Trophoblast cell (in vitro differentiated cells and primary cell): Measurements from ENCODE around the gene FANCI.

Experiments
- DNase-seq, 2 donors: peaks; one replicate each; pipeline ENCODE4 v3.0.0-alpha.2; 2016
- H2AFZ ChIP-seq: 2 replicates; pipeline ENCODE4 v1.6.1; 2013; ENCODE audit warnings: low read length, moderate library complexity, mild to moderate bottlenecking; ENCODE audit not compliant: insufficient read depth, poor library complexity
- H2AK5ac ChIP-seq: 2 replicates; pipeline ENCODE4 v1.6.1; 2013; ENCODE audit warnings: mild to moderate bottlenecking, low read length
- H2BK120ac ChIP-seq: 2 replicates; pipeline ENCODE4 v1.6.1; 2013; ENCODE audit warnings: low read length, mild to moderate bottlenecking, moderate library complexity; ENCODE audit not compliant: insufficient read depth, poor library complexity
- H2BK12ac ChIP-seq: 2 replicates; pipeline ENCODE4 v1.6.1; 2013; ENCODE audit warnings: mild to moderate bottlenecking, low read length, moderate library complexity
- H2BK5ac ChIP-seq: 2 replicates; pipeline ENCODE4 v1.6.1; 2013; ENCODE audit warnings: low read length, low read depth, moderate library complexity, mild to moderate bottlenecking; ENCODE audit not compliant: poor library complexity
- H3K14ac ChIP-seq: 2 replicates; pipeline ENCODE4 v1.6.1; 2013; ENCODE audit warnings: mild to moderate bottlenecking, low read length
- H3K18ac ChIP-seq: 2 replicates; pipeline ENCODE4 v1.6.1; 2013; ENCODE audit warnings: mild to moderate bottlenecking, low read length
- H3K23ac ChIP-seq: 2 replicates; pipeline ENCODE4 v1.6.1; 2013; ENCODE audit warnings: low read length
- H3K27ac ChIP-seq: 2 replicates; pipeline ENCODE4 v1.5.1; 2013; ENCODE audit warnings: low read depth, mild to moderate bottlenecking, inconsistent platforms, low read length, moderate library complexity
- H3K27me3 ChIP-seq: 2 replicates; pipeline ENCODE4 v1.6.1; 2013; ENCODE audit warnings: inconsistent platforms, mild to moderate bottlenecking, low read length, moderate library complexity; ENCODE audit not compliant: insufficient read depth
- H3K36me3 ChIP-seq, 2 experiments: 1 replicate in 1 of 2; 2 replicates in 1 of 2; pipeline ENCODE4 v1.6.1; 2013; ENCODE audit warnings: low read length in 2 of 2, mild to moderate bottlenecking in 2 of 2, moderate library complexity in 1 of 2; ENCODE audit not compliant: insufficient read depth in 2 of 2, control insufficient read depth in 1 of 2
- H3K4ac ChIP-seq: 2 replicates; pipeline ENCODE4 v1.6.1; 2013; ENCODE audit warnings: low read depth, mild to moderate bottlenecking, low read length, moderate library complexity
- H3K4me1 ChIP-seq, 2 experiments: 1 replicate in 1 of 2; 2 replicates in 1 of 2; pipeline ENCODE4 v1.6.1; 2013; ENCODE audit warnings: low read length in 2 of 2, mild to moderate bottlenecking in 2 of 2, moderate library complexity in 1 of 2; ENCODE audit not compliant: insufficient read depth in 2 of 2, control insufficient read depth in 1 of 2
- H3K4me2 ChIP-seq: 2 replicates; pipeline ENCODE4 v1.6.1; 2013; ENCODE audit warnings: inconsistent platforms, mild to moderate bottlenecking, low read length, moderate library complexity
- H3K4me3 ChIP-seq: 2 replicates; pipeline ENCODE4 v1.5.1; 2013; ENCODE audit warnings: mild to moderate bottlenecking, low read depth, low read length, inconsistent platforms
- H3K79me1 ChIP-seq: one replicate; pipeline ENCODE4 v1.6.1; 2013; ENCODE audit warnings: low read length
- H3K79me2 ChIP-seq: 2 replicates; pipeline ENCODE4 v1.6.1; 2013; ENCODE audit warnings: low read length, mild to moderate bottlenecking; ENCODE audit not compliant: control insufficient read depth, insufficient read depth, poor library complexity
- H3K9ac ChIP-seq: 2 replicates; pipeline ENCODE4 v1.6.1; 2013; ENCODE audit warnings: mild to moderate bottlenecking, low read length
- H3K9me3 ChIP-seq: 2 replicates; pipeline ENCODE4 v1.6.1; 2013; ENCODE audit warnings: low read depth, mild to moderate bottlenecking, control low read depth, inconsistent platforms, low read length; ENCODE audit not compliant: insufficient read depth
- H4K12ac ChIP-seq: 2 replicates; pipeline ENCODE4 v1.6.1; 2013; ENCODE audit warnings: low read depth, mild to moderate bottlenecking, low read length, moderate library complexity
- H4K8ac ChIP-seq: 2 replicates; pipeline ENCODE4 v1.6.1; 2013; ENCODE audit warnings: low read depth, mild to moderate bottlenecking, low read length, moderate library complexity
- H4K91ac ChIP-seq: one replicate; pipeline ENCODE4 v1.6.1; 2013; ENCODE audit warnings: low read depth, mild to moderate bottlenecking, low read length, moderate library complexity
- WGBS: extraction: QIAGEN DNeasy Blood & Tissue Kit; methylation state at CpG from one replicate; pipeline ENCODE4 v1.1.7; 2013; ENCODE audit warnings: missing lambda C conversion rate; ENCODE audit not compliant: insufficient read length, insufficient coverage; ENCODE audit errors: extremely low coverage; 5-methylcytosine and 5-hydroxymethylcytosine counted together

Gene FANCI

DNA sequence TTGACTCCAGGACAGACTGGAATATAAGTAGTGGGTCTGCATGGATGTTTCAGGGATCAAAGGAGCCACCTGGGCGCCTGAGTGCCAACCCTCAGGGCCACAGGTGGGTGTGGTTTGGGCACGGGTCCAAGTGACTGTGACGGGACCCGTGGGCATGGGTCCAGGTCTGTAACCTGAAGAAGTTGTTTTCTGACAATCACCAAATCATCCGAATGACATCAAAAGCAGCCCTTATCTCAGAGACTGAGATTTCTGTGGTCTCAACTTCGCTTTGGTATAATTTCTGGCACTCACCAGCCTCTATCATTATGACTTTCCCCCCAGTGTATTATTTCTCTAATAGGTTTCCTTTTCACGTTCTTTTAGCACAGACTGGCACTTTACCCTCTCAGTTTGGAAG, 46.8 kb upstream of the FANCI start:
- no peak overlapping the region for H4K8ac ChIP-seq
- H3K4me1 ChIP-seq, result peaks cover 0 to 6% of the 10 kb centered on the region in 2 experiments
- no peak overlapping the region for H3K23ac ChIP-seq
- no CpG with 5 or more reads among the region's 7 CpGs for WGBS
- no peak overlapping the region for H3K9ac ChIP-seq
- H2BK12ac ChIP-seq, result no peak overlapping the region
- no peak overlapping the region for H2BK120ac ChIP-seq
- H3K79me1 ChIP-seq, result no peaks in the 10 kb centered on the region
- H3K18ac ChIP-seq, result no peak overlapping the region
- no peak overlapping the region for H3K4me2 ChIP-seq
- H3K4ac ChIP-seq, result no peak overlapping the region
- no peaks in the 10 kb centered on the region for H3K9me3 ChIP-seq
- H3K79me2 ChIP-seq, result no peaks in the 10 kb centered on the region
- H4K91ac ChIP-seq, result no peak overlapping the region
- H2BK5ac ChIP-seq, result no peak overlapping the region
- H2AFZ ChIP-seq, result no peak overlapping the region
- H3K27ac ChIP-seq, result no peak overlapping the region
- no peak overlapping the region for H3K14ac ChIP-seq
- DNase-seq, result no peak
- H3K36me3 ChIP-seq, result peaks cover 8 to 10% of the 10 kb centered on the region in 2 experiments
- no peaks in the 10 kb centered on the region for H3K27me3 ChIP-seq
- no peak overlapping the region for H4K12ac ChIP-seq
- no peak overlapping the region for H3K4me3 ChIP-seq
- no peak overlapping the region for H2AK5ac ChIP-seq

DNA sequence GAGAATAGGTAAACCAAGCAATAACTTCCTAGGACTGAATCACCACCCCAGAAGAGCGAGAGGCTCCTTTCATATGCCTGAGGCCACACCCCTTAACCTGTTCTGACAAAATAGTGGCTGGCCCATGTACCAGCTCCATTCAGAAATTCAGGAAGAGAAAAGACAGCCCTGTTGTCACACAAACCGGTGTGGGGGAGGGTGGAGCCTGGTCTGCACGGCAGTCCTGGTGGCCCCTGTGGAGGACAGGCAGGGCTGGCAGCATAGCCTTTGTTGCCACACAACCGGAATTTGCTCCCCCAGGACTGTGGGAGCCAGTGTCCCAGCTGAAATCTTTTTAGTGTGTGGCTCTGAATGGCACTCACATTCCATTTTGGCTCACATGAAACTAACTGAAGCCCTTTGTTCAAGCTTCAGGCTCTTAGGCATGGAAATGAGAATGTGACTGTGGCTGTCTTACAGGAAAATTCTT, 46.2 kb upstream of the FANCI start:
- no peaks in the 10 kb centered on the region for H3K9me3 ChIP-seq
- no peak overlapping the region for H3K4ac ChIP-seq
- no peaks in the 10 kb centered on the region for H3K79me2 ChIP-seq
- no peak overlapping the region for H3K18ac ChIP-seq
- H3K36me3 ChIP-seq, result peaks cover 8 to 10% of the 10 kb centered on the region in 2 experiments
- H3K14ac ChIP-seq, result no peak overlapping the region
- no peak overlapping the region for H2AK5ac ChIP-seq
- no peak overlapping the region for H3K23ac ChIP-seq
- H2AFZ ChIP-seq, result no peak overlapping the region
- peak overlapping the region; percentile 15 for H3K4me2 ChIP-seq
- peaks cover 0 to 6% of the 10 kb centered on the region in 2 experiments for H3K4me1 ChIP-seq
- no peak overlapping the region for H3K9ac ChIP-seq
- no peak overlapping the region for H2BK5ac ChIP-seq
- H4K8ac ChIP-seq, result no peak overlapping the region
- no peak overlapping the region for H3K27ac ChIP-seq
- H3K79me1 ChIP-seq, result no peaks in the 10 kb centered on the region
- no peak for DNase-seq
- no peak overlapping the region for H2BK12ac ChIP-seq
- no peaks in the 10 kb centered on the region for H3K27me3 ChIP-seq
- WGBS, result no CpG with 5 or more reads among the region's 4 CpGs
- H4K12ac ChIP-seq, result no peak overlapping the region
- H4K91ac ChIP-seq, result no peak overlapping the region
- H2BK120ac ChIP-seq, result no peak overlapping the region
- no peak overlapping the region for H3K4me3 ChIP-seq

DNA sequence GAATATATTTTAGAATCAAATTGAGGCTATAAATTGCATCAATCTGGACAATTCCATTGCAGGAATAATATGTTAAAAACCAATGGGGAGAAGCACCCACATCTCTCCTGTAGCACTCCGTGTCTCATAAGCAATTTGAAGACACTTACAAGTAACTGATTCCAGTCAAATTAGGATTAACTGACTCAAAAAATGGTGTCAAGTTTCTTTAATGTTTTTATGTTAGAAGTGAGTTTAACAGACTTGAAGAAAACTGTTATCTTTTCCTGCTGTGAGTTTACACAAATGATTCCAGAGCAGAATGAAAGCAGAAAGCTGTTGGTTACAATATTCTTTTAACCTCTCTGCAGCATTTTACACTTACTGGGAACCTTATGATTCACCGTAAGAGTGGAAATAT, 45.6 kb upstream of the FANCI start:
- no peak overlapping the region for H3K27ac ChIP-seq

DNA sequence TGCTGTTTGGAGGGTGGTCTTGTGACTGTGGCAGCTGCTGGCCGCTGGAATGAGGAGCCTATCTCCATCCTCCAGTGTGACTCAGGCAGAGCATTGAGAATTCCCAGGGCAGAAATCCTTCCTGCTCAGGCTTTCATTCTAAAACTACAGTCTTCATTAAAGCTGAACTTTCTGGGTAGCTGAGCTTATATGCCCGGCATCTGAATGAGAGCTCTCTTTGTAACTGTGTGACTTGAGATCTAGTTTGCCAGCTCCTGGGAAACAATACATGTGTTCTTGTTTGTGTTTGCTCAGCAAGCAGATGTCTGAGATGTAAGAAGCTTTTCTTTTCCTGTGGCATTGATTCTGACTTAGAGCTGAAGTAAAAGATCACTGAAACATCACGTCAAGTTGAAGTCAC, 44.8 kb upstream of the FANCI start:
- no peak overlapping the region for H3K23ac ChIP-seq
- no peaks in the 10 kb centered on the region for H3K79me2 ChIP-seq
- H3K14ac ChIP-seq, result no peak overlapping the region
- H3K4ac ChIP-seq, result no peak overlapping the region
- H2BK12ac ChIP-seq, result no peak overlapping the region
- WGBS, result no CpG with 5 or more reads among the region's 3 CpGs
- H3K18ac ChIP-seq, result no peak overlapping the region
- DNase-seq, result no peak
- H3K79me1 ChIP-seq, result no peaks in the 10 kb centered on the region
- peaks cover 5 to 8% of the 10 kb centered on the region in 2 experiments for H3K36me3 ChIP-seq
- no peak overlapping the region for H2BK120ac ChIP-seq
- H3K4me1 ChIP-seq, result peaks cover 0 to 6% of the 10 kb centered on the region in 2 experiments
- no peaks in the 10 kb centered on the region for H3K9me3 ChIP-seq
- H3K9ac ChIP-seq, result no peak overlapping the region
- H4K12ac ChIP-seq, result no peak overlapping the region
- H3K27ac ChIP-seq, result no peak overlapping the region
- H2AFZ ChIP-seq, result no peak overlapping the region
- H2BK5ac ChIP-seq, result no peak overlapping the region
- H4K91ac ChIP-seq, result no peak overlapping the region
- H4K8ac ChIP-seq, result no peak overlapping the region
- H3K4me2 ChIP-seq, result no peak overlapping the region
- H3K4me3 ChIP-seq, result no peak overlapping the region
- no peak overlapping the region for H2AK5ac ChIP-seq
- no peaks in the 10 kb centered on the region for H3K27me3 ChIP-seq

More for the DNA sequence above, 45.6 kb upstream of the FANCI start:
- Histone ChIP-seq H3K4me1 (peaks cover 0 to 6% of the 10 kb centered on the region in 2 experiments), H3K14ac (no peak overlapping the region), H2BK120ac (no peak overlapping the region), H2BK12ac (no peak overlapping the region), H3K79me1 (no peaks in the 10 kb centered on the region), H3K23ac (no peak overlapping the region), H3K4me2 (no peak overlapping the region), H2AFZ (no peak overlapping the region), H3K18ac (no peak overlapping the region), H2BK5ac (no peak overlapping the region), H3K4me3 (no peak overlapping the region), H3K4ac (no peak overlapping the region), H4K12ac (no peak overlapping the region), H3K9ac (no peak overlapping the region), H3K27me3 (no peaks in the 10 kb centered on the region), H3K79me2 (no peaks in the 10 kb centered on the region), H4K8ac (no peak overlapping the region), H4K91ac (no peak overlapping the region), H2AK5ac (no peak overlapping the region), H3K36me3 (peaks cover 7 to 10% of the 10 kb centered on the region in 2 experiments), H3K9me3 (no peaks in the 10 kb centered on the region)
- no CpG with 5 or more reads among the region's 2 CpGs for WGBS
- no peak for DNase-seq
